ENCODE measurements around the gene NMT2.

DNA sequence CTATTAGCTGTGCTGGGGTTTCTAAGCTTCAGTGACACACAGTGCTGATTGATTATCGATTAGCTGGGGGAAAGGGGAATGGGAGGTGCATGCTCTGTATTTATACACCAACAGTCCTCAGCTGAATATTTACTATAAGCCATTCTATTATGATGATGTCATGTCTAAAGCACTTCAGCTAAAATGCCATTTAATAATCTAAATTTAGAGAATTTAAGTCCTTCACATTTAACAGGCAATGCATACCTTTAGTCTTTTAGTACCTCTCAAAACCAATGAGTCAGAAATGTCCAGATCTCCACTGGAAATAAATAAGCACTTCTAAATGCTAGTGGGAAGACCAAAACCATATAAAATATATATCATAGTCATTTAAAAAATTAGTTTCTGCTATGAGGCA, 46.8 kb downstream of the NMT2 start:
- TF ChIP-seq EZH2 (IDR thresholded peaks at IDR 0.05; ENCODE audit: borderline replicate concordance) (no peak), EZH2phosphoT487 (IDR thresholded peaks at IDR 0.05; ENCODE audit: low read depth, severe bottlenecking, unreplicated experiment) (no peak)

Data from hepatocyte (in vitro differentiated cells).